GM19238 (cell line): ENCODE results near the gene MCM10.
A peak's percentile ranks its signal among the peaks of the same experiment; 100 is the strongest.
"Not testable (repeated sequence)": the region's sequence is repeated elsewhere in the genome, so short reads cannot be mapped to it uniquely, and the experiment has no call there.

Source experiments
- DNase-seq: peaks from one replicate; pipeline ENCODE4 v3.0.0; 2011; ENCODE audit warnings: low spot score; ENCODE audit not compliant: insufficient read length

Gene MCM10

GRCh38 chr10:13219685-13220670 is 58.6 kb downstream of the MCM10 start:
- DNase-seq, result peak; percentile 25

GRCh38 chr10:13221572-13221971 is 60.2 kb downstream of the MCM10 start:
- no peak for DNase-seq

GRCh38 chr10:13222151-13222550 is 60.8 kb downstream of the MCM10 start:
- no peak for DNase-seq

- DNase-seq, result no peak
Observed at GRCh38 chr10:13222566-13222965, 61.2 kb downstream of the MCM10 start.

- no peak for DNase-seq
Observed at GRCh38 chr10:13223241-13223640, 61.9 kb downstream of the MCM10 start.

- DNase-seq, result no peak
Observed at GRCh38 chr10:13224210-13224995, 63.0 kb downstream of the MCM10 start.

- no peak for DNase-seq
Observed at GRCh38 chr10:13225601-13226000, 64.2 kb downstream of the MCM10 start.

GRCh38 chr10:13227031-13227430 is 65.7 kb downstream of the MCM10 start:
- DNase-seq, result no peak

GRCh38 chr10:13231190-13231589 is 69.8 kb downstream of the MCM10 start:
- no peak for DNase-seq

GRCh38 chr10:13231808-13232207 is 70.5 kb downstream of the MCM10 start:
- no peak for DNase-seq

- no peak for DNase-seq
Observed at GRCh38 chr10:13233358-13233757, 72.0 kb downstream of the MCM10 start.

- no peak for DNase-seq
Observed at GRCh38 chr10:13234172-13234571, 72.8 kb downstream of the MCM10 start, which contains the start of gene UCMA. TSS of gene UCMA (minus strand) at chr10:13234374. CDS start at chr10:13234258, 116 bp downstream.

- DNase-seq, result not testable (repeated sequence)
Observed at GRCh38 chr10:13234736-13235135, 73.4 kb downstream of the MCM10 start.

GRCh38 chr10:13236638-13237037 is 75.3 kb downstream of the MCM10 start:
- DNase-seq, result no peak

GRCh38 chr10:13238271-13239077 is 77.1 kb downstream of the MCM10 start:
- no peak for DNase-seq

GRCh38 chr10:13239923-13240322 is 78.6 kb downstream of the MCM10 start:
- DNase-seq, result no peak

GRCh38 chr10:13241613-13242012 is 80.3 kb downstream of the MCM10 start:
- no peak for DNase-seq

GRCh38 chr10:13242260-13242659 is 80.9 kb downstream of the MCM10 start:
- DNase-seq, result not testable (repeated sequence)

- DNase-seq, result no peak
Observed at GRCh38 chr10:13247246-13247645, 85.9 kb downstream of the MCM10 start.

GRCh38 chr10:13247784-13248183 is 86.4 kb downstream of the MCM10 start:
- DNase-seq, result no peak

- no peak for DNase-seq
Observed at GRCh38 chr10:13253726-13254125, 92.4 kb downstream of the MCM10 start.
